ENCODE results near the gene ADORA2B.

ADORA2B gene

GRCh38 chr17:15999974-16000827, 55.3 kb downstream of the ADORA2B start:
- Histone ChIP-seq H3K4me2 (ENCODE audit: low read depth, low read length, poor library complexity, severe bottlenecking) (peak overlapping the region; percentile 80), H3K27ac (ENCODE audit: low read depth, low read length) (peak overlapping the region; percentile 87), H4K20me1 (ENCODE audit: low read depth, low read length) (no peaks in the 10 kb centered on the region), H3K9me3 (ENCODE audit: insufficient read depth, low read length) (no peaks in the 10 kb centered on the region), H3K9me2 (replicated peaks; ENCODE audit: insufficient read depth, low read length) (no peaks in the 10 kb centered on the region), H3K36me3 (ENCODE audit: low read length) (peaks cover 32% of the 10 kb centered on the region), H2AFZ (ENCODE audit: low read depth, low read length, severe bottlenecking) (peak overlapping the region; percentile 58), H3K79me2 (ENCODE audit: insufficient read depth, low read length) (peaks cover 21% of the 10 kb centered on the region), H3K27me3 (ENCODE audit: low read length) (no peaks in the 10 kb centered on the region), H3K9ac (ENCODE audit: low read length) (peak overlapping the region; percentile 73), H3F3A (ENCODE audit: insufficient read depth) (peaks cover 13% of the 10 kb centered on the region), H3K4me3 (ENCODE audit: insufficient read depth, low read length, poor library complexity, severe bottlenecking) (peak overlapping the region; percentile 69)
- TF ChIP-seq CTCF (IDR thresholded peaks at IDR 0.05; ENCODE audit: insufficient read depth, low read length, poor library complexity, severe bottlenecking) (no peak), EZH2phosphoT487 (conservative IDR thresholded peaks at IDR 0.05; ENCODE audit: low read length) (no peak)

- Histone ChIP-seq H3K79me2 (ENCODE audit: insufficient read depth, low read length) (peaks cover 21% of the 10 kb centered on the region), H3K4me3 (ENCODE audit: insufficient read depth, low read length, poor library complexity, severe bottlenecking) (peak overlapping the region; percentile 69)
Observed at GRCh38 chr17:16001226-16001897, 56.4 kb downstream of the ADORA2B start.

GRCh38 chr17:16002708-16003260, 57.9 kb downstream of the ADORA2B start:
- Histone ChIP-seq H2AFZ (ENCODE audit: low read depth, low read length, severe bottlenecking) (no peak overlapping the region), H3K27ac (ENCODE audit: low read depth, low read length) (no peak overlapping the region), H4K20me1 (ENCODE audit: low read depth, low read length) (no peaks in the 10 kb centered on the region), H3K4me2 (ENCODE audit: low read depth, low read length, poor library complexity, severe bottlenecking) (no peak overlapping the region), H3K9me3 (ENCODE audit: insufficient read depth, low read length) (no peaks in the 10 kb centered on the region), H3K27me3 (ENCODE audit: low read length) (no peaks in the 10 kb centered on the region), H3K9me2 (replicated peaks; ENCODE audit: insufficient read depth, low read length) (no peaks in the 10 kb centered on the region), H3K4me3 (ENCODE audit: insufficient read depth, low read length, poor library complexity, severe bottlenecking) (no peak overlapping the region), H3K36me3 (ENCODE audit: low read length) (peaks cover 43% of the 10 kb centered on the region), H3F3A (ENCODE audit: insufficient read depth) (peaks cover 10% of the 10 kb centered on the region), H3K79me2 (ENCODE audit: insufficient read depth, low read length) (peaks cover 21% of the 10 kb centered on the region), H3K9ac (ENCODE audit: low read length) (no peak overlapping the region)
- no peak for TF ChIP-seq CTCF (IDR thresholded peaks at IDR 0.05; ENCODE audit: insufficient read depth, low read length, poor library complexity, severe bottlenecking)
- TF ChIP-seq EZH2phosphoT487 (conservative IDR thresholded peaks at IDR 0.05; ENCODE audit: low read length): no peak

More at GRCh38 chr17:16001226-16001897, 56.4 kb downstream of the ADORA2B start:
- peaks cover 36% of the 10 kb centered on the region for H3K36me3 ChIP-seq (ENCODE audit: low read length)
- H3K27ac ChIP-seq (ENCODE audit: low read depth, low read length): no peak overlapping the region
- H3K4me2 ChIP-seq (ENCODE audit: low read depth, low read length, poor library complexity, severe bottlenecking): peak overlapping the region; percentile 80
- H3K9me3 ChIP-seq (ENCODE audit: insufficient read depth, low read length): no peaks in the 10 kb centered on the region
- no peaks in the 10 kb centered on the region for H4K20me1 ChIP-seq (ENCODE audit: low read depth, low read length)
- H2AFZ ChIP-seq (ENCODE audit: low read depth, low read length, severe bottlenecking): no peak overlapping the region
- H3K27me3 ChIP-seq (ENCODE audit: low read length): no peaks in the 10 kb centered on the region
- peak overlapping the region; percentile 73; the same call in 1 of the 2 replicates for H3K9ac ChIP-seq (ENCODE audit: low read length)
- H3F3A ChIP-seq (ENCODE audit: insufficient read depth): peaks cover 13% of the 10 kb centered on the region
- TF ChIP-seq EZH2phosphoT487 (conservative IDR thresholded peaks at IDR 0.05; ENCODE audit: low read length) (no peak), CTCF (IDR thresholded peaks at IDR 0.05; ENCODE audit: insufficient read depth, low read length, poor library complexity, severe bottlenecking) (no peak)
- no peaks in the 10 kb centered on the region for H3K9me2 ChIP-seq (replicated peaks; ENCODE audit: insufficient read depth, low read length)

Measured in SU-DHL-6 (cell line).